GM18907 (cell line): Measurements from ENCODE around the gene GDPD2.
"Not testable (repeated sequence)": the region's sequence is repeated elsewhere in the genome, so short reads cannot be mapped to it uniquely, and the experiment has no call there.

ENCODE experiments used
- ATAC-seq: cut with Tn5 transposase; IDR thresholded peaks from one replicate; pipeline ENCODE4 v1.9.1; 2021; ENCODE audit warnings: mild to moderate bottlenecking, moderate library complexity; ENCODE audit not compliant: unreplicated experiment

Gene GDPD2

GRCh38 chrX:70422851-70423341, at the start of gene GDPD2:
Gene GDPD2 (plus strand): TSS chrX:70423314. CDS start chrX:70424985, 1,671 bp downstream.
- no peak for ATAC-seq

- ATAC-seq: no peak
These were observed 36.9 kb upstream of the GDPD2 start for GRCh38 chrX:70386235-70386634.

GRCh38 chrX:70398899-70399298, 24.2 kb upstream of the GDPD2 start:
- no peak for ATAC-seq

GRCh38 chrX:70400181-70400580, 22.9 kb upstream of the GDPD2 start:
- ATAC-seq: not testable (repeated sequence)

- ATAC-seq: no peak
These were observed 20.4 kb upstream of the GDPD2 start for GRCh38 chrX:70402721-70403120.

GRCh38 chrX:70405003-70405402, 18.1 kb upstream of the GDPD2 start:
- no peak for ATAC-seq

- no peak for ATAC-seq
These were observed 12.2 kb upstream of the GDPD2 start for GRCh38 chrX:70410921-70411320.

- ATAC-seq: no peak
These were observed 11.6 kb upstream of the GDPD2 start for GRCh38 chrX:70411475-70411874.

- no peak for ATAC-seq
These were observed 1.5 kb upstream of the GDPD2 start for GRCh38 chrX:70421618-70422017.

GRCh38 chrX:70423936-70424675, 992 bp downstream of the GDPD2 start:
- ATAC-seq: no peak

- no peak for ATAC-seq
These were observed 1.7 kb downstream of the GDPD2 start for GRCh38 chrX:70424801-70425200.

GRCh38 chrX:70426286-70427278, 3.5 kb downstream of the GDPD2 start:
- no peak for ATAC-seq

GRCh38 chrX:70427365-70427764, 4.3 kb downstream of the GDPD2 start:
- ATAC-seq: no peak

GRCh38 chrX:70429759-70430158, 6.6 kb downstream of the GDPD2 start:
- no peak for ATAC-seq

GRCh38 chrX:70432936-70433847, 10.1 kb downstream of the GDPD2 start:
- no peak for ATAC-seq

- peak; percentile 57 for ATAC-seq
These were observed 10.8 kb downstream of the GDPD2 start for GRCh38 chrX:70433848-70434351.

GRCh38 chrX:70434352-70434866, 11.3 kb downstream of the GDPD2 start:
- peak; percentile 57 for ATAC-seq

GRCh38 chrX:70434914-70435586, 11.9 kb downstream of the GDPD2 start:
- no peak for ATAC-seq

- ATAC-seq: no peak
These were observed 13.2 kb downstream of the GDPD2 start for GRCh38 chrX:70436343-70436742.

- no peak for ATAC-seq
These were observed 13.9 kb downstream of the GDPD2 start for GRCh38 chrX:70437011-70437410.
